Measurements from ENCODE around the gene MKKS. TPM values are rescaled to one million over a fixed set of nuclear protein-coding genes. Genes with fewer than 3 reads are reported as not detected.
A peak's percentile ranks its signal among the peaks of the same experiment; 100 is the strongest.

Gene MKKS
- total and polyA plus RNA-seq, 2 of the 13 experiments (the other 11 are each of a cell fraction or from before 2014, with no cell fraction given), result 26.7 to 34.5 TPM

DNA sequence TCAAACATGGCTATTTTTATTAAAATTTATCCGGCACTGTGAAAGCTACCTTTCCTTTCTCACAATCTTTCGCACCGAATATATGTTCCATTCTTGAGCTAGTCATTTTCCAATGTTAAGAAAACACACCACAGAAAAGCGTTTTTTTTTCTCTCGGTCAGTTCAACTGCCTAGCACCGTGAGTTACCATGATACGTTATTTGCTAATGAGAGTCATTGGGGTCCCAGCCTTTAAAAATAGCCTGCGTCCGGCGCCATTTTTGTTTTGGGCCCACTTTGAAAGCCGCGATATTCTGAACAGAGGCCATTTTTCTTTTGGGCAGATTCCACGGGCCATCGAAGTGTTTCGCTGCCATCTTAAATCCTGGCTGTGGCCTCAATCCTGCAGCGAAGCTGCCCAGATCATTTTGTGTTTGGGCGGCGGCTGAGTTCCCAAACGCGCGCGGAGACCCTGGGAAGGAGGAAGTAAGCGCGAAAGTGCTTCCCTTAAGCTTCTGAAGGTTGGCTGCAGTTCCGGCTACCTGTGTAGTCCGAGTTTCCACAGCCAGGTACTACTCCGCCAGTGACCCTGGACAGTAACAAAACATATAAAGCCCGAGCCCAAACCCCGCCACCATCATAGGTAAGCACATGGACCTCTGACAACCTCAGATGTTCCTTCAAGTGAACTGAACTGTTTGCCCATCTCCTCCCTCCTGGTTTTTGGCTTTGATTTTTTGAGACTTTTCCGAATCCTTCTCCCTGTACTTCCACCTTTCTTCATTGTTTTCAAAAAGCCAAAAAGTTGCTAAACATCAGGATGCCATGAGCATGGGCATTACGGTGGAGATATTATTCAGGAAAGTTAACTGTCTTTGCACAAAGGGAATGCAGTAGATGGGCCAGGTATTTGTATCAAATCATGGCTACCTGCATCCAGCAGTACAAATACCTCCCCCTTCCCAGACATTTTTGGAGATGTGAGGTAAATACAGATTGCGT is 1.1 kb upstream of the MKKS start, which contains the start of gene SLX4IP (continued):
- TF ChIP-seq ZNF280D (CRISPR knock-in tag; IDR thresholded peaks at IDR 0.05), result peak; percentile 28; the same call in 1 of the 2 replicates
- TF ChIP-seq ZNF20 (CRISPR knock-in tag; IDR thresholded peaks at IDR 0.05), result peak; percentile 72; the same call in 1 of the 2 replicates
- TF ChIP-seq TEF (CRISPR knock-in tag; IDR thresholded peaks at IDR 0.05), result no peak
- TF ChIP-seq HBP1 (CRISPR knock-in tag; IDR thresholded peaks at IDR 0.05; ENCODE audit: low read depth), result no peak; the same call in 1 of the 2 replicates
- peak; percentile 61; the same call in 1 of the 2 replicates for TF ChIP-seq RFXANK (CRISPR knock-in tag; IDR thresholded peaks at IDR 0.05)
- TF ChIP-seq ZNF124 (CRISPR knock-in tag; IDR thresholded peaks at IDR 0.05), result peak; percentile 50; the same call in 1 of the 2 replicates
- TF ChIP-seq GTF3A (CRISPR knock-in tag; conservative IDR thresholded peaks at IDR 0.05), result no peak
- TF ChIP-seq SNAPC2 (CRISPR knock-in tag; IDR thresholded peaks at IDR 0.05), result peak; percentile 95; the same call in 1 of the 2 replicates
- 0 out of 2 replicates have a peak, but pooled peaks have one; percentile 23 for TF ChIP-seq ZNF615 (CRISPR knock-in tag; IDR thresholded peaks at IDR 0.05; ENCODE audit: borderline replicate concordance)
- no peak for TF ChIP-seq MTF1 (CRISPR knock-in tag; IDR thresholded peaks at IDR 0.05)
- no peak for TF ChIP-seq ZNF724P (CRISPR knock-in tag; IDR thresholded peaks at IDR 0.05; ENCODE audit: borderline replicate concordance)
- 0 out of 2 replicates have a peak, but pooled peaks have one; percentile 50 for TF ChIP-seq ZNF33B (CRISPR knock-in tag; IDR thresholded peaks at IDR 0.05)
- TF ChIP-seq ZNF253 (CRISPR knock-in tag; IDR thresholded peaks at IDR 0.05; ENCODE audit: borderline replicate concordance), result no peak
- TF ChIP-seq ZNF326 (CRISPR knock-in tag; IDR thresholded peaks at IDR 0.05; ENCODE audit: borderline replicate concordance), result no peak
- TF ChIP-seq PCBP2 (optimal IDR thresholded peaks at IDR 0.05; ENCODE audit: low read depth, low read length, poor library complexity, severe bottlenecking), result no peak
- peak; percentile 97; the same call in 1 of the 2 replicates for TF ChIP-seq ZNF33A (CRISPR knock-in tag; IDR thresholded peaks at IDR 0.05; ENCODE audit: borderline replicate concordance)
- no peak for TF ChIP-seq HNRNPUL1 (IDR thresholded peaks at IDR 0.05; ENCODE audit: low read depth, low read length)
- no peak for TF ChIP-seq LRRFIP1 (CRISPR knock-in tag; conservative IDR thresholded peaks at IDR 0.05)
- TF ChIP-seq POLR2AphosphoS5 (IDR thresholded peaks at IDR 0.05; ENCODE audit: low read depth, low read length), result peak; percentile 95
- no peak for TF ChIP-seq RFX1 (IDR thresholded peaks at IDR 0.05)
- TF ChIP-seq RORA (CRISPR knock-in tag; IDR thresholded peaks at IDR 0.05), result 0 out of 2 replicates have a peak, but pooled peaks have one; percentile 66

Measured in HepG2 (cell line).